Activated CD8-positive, alpha-beta memory T cell treated with anti-CD3 and anti-CD28 coated beads for 24 hours (primary cell): ENCODE data around the gene MAPK11.

Source experiments
- DNase-seq: peaks from one replicate; pipeline ENCODE4 v3.0.0-alpha.2; 2020

The MAPK11 gene

GRCh38 chr22:50221410-50222300 is 48.5 kb downstream of the MAPK11 start:
- DNase-seq: no peak

- DNase-seq: no peak
These were observed 49.4 kb downstream of the MAPK11 start for GRCh38 chr22:50220603-50221409.

GRCh38 chr22:50219800-50220602 is 50.2 kb downstream of the MAPK11 start:
- DNase-seq: no peak

- DNase-seq: no peak
These were observed 51.0 kb downstream of the MAPK11 start for GRCh38 chr22:50218996-50219727.

GRCh38 chr22:50218153-50218995 is 51.8 kb downstream of the MAPK11 start:
- peak; percentile 58 for DNase-seq

GRCh38 chr22:50217543-50218152 is 52.5 kb downstream of the MAPK11 start:
- no peak for DNase-seq

- DNase-seq: no peak
These were observed 53.3 kb downstream of the MAPK11 start for GRCh38 chr22:50216684-50217520.

GRCh38 chr22:50216055-50216683 is 54.0 kb downstream of the MAPK11 start:
- DNase-seq: no peak

GRCh38 chr22:50215297-50216054 is 54.7 kb downstream of the MAPK11 start:
- DNase-seq: no peak
